ENCODE measurements around the gene RNF144A.

Gene RNF144A

GRCh38 chr2:6943523-6943922, 26.3 kb downstream of the RNF144A start:
- no peak for DNase-seq (ENCODE audit: low read depth)
- no peak overlapping the region for H3K4me3 ChIP-seq (ENCODE audit: low read depth, low read length)

GRCh38 chr2:6943971-6944370, 26.8 kb downstream of the RNF144A start:
- DNase-seq (ENCODE audit: low read depth), result no peak

GRCh38 chr2:6944555-6944954, 27.3 kb downstream of the RNF144A start:
- H3K4me3 ChIP-seq (ENCODE audit: low read depth, low read length), result no peak overlapping the region
- DNase-seq (ENCODE audit: low read depth), result no peak

More at GRCh38 chr2:6943971-6944370, 26.8 kb downstream of the RNF144A start:
- no peak overlapping the region for H3K4me3 ChIP-seq (ENCODE audit: low read depth, low read length)

GRCh38 chr2:6945087-6945813, 28.0 kb downstream of the RNF144A start:
- no peak for DNase-seq (ENCODE audit: low read depth)
- H3K4me3 ChIP-seq (ENCODE audit: low read depth, low read length), result no peak overlapping the region

GRCh38 chr2:6945821-6946220, 28.6 kb downstream of the RNF144A start:
- H3K4me3 ChIP-seq (ENCODE audit: low read depth, low read length), result no peak overlapping the region
- no peak for DNase-seq (ENCODE audit: low read depth)

GRCh38 chr2:6946722-6947121, 29.5 kb downstream of the RNF144A start:
- peak; percentile 60 for DNase-seq (ENCODE audit: low read depth)
- H3K4me3 ChIP-seq (ENCODE audit: low read depth, low read length), result no peak overlapping the region

GRCh38 chr2:6947929-6948676, 30.9 kb downstream of the RNF144A start:
- no peak overlapping the region for H3K4me3 ChIP-seq (ENCODE audit: low read depth, low read length)
- no peak for DNase-seq (ENCODE audit: low read depth)

- H3K4me3 ChIP-seq (ENCODE audit: low read depth, low read length), result no peak overlapping the region
- no peak for DNase-seq (ENCODE audit: low read depth)
These were observed 31.6 kb downstream of the RNF144A start for GRCh38 chr2:6948677-6949351.

- H3K4me3 ChIP-seq (ENCODE audit: low read depth, low read length), result no peak overlapping the region
- no peak for DNase-seq (ENCODE audit: low read depth)
These were observed 33.8 kb downstream of the RNF144A start for GRCh38 chr2:6951046-6951445.

- no peak for DNase-seq (ENCODE audit: low read depth)
- no peak overlapping the region for H3K4me3 ChIP-seq (ENCODE audit: low read depth, low read length)
These were observed 34.9 kb downstream of the RNF144A start for GRCh38 chr2:6952101-6952500.

GRCh38 chr2:6954586-6954985, 37.4 kb downstream of the RNF144A start:
- no peak for DNase-seq (ENCODE audit: low read depth)
- no peak overlapping the region for H3K4me3 ChIP-seq (ENCODE audit: low read depth, low read length)

GRCh38 chr2:6955511-6956136, 38.4 kb downstream of the RNF144A start:
- no peak overlapping the region for H3K4me3 ChIP-seq (ENCODE audit: low read depth, low read length)
- DNase-seq (ENCODE audit: low read depth), result no peak

- no peak for DNase-seq (ENCODE audit: low read depth)
- no peak overlapping the region for H3K4me3 ChIP-seq (ENCODE audit: low read depth, low read length)
These were observed 39.4 kb downstream of the RNF144A start for GRCh38 chr2:6956566-6956965.

- no peak overlapping the region for H3K4me3 ChIP-seq (ENCODE audit: low read depth, low read length)
- no peak for DNase-seq (ENCODE audit: low read depth)
These were observed 40.0 kb downstream of the RNF144A start for GRCh38 chr2:6957031-6957714.

GRCh38 chr2:6957910-6958615, 40.9 kb downstream of the RNF144A start:
- no peak for DNase-seq (ENCODE audit: low read depth)
- no peak overlapping the region for H3K4me3 ChIP-seq (ENCODE audit: low read depth, low read length)

- no peak overlapping the region for H3K4me3 ChIP-seq (ENCODE audit: low read depth, low read length)
- peak; percentile 51 for DNase-seq (ENCODE audit: low read depth)
These were observed 41.5 kb downstream of the RNF144A start for GRCh38 chr2:6958616-6959235.

- no peak overlapping the region for H3K4me3 ChIP-seq (ENCODE audit: low read depth, low read length)
- DNase-seq (ENCODE audit: low read depth), result no peak
These were observed 42.5 kb downstream of the RNF144A start for GRCh38 chr2:6959751-6960150.

- peak; percentile 70 for DNase-seq (ENCODE audit: low read depth)
- no peak overlapping the region for H3K4me3 ChIP-seq (ENCODE audit: low read depth, low read length)
These were observed 43.4 kb downstream of the RNF144A start for GRCh38 chr2:6960659-6961058.
